ENCODE measurements around the gene CELF1. TPM values are rescaled to one million over a fixed set of nuclear protein-coding genes. Genes with fewer than 3 reads are reported as not detected.
"Not testable (repeated sequence)": the region's sequence is repeated elsewhere in the genome, so short reads cannot be mapped to it uniquely, and the experiment has no call there.

CELF1 gene
- total and polyA plus RNA-seq, 2 of the 4 experiments (the other 2 are of a cell fraction): 63.3 to 135 TPM

DNA sequence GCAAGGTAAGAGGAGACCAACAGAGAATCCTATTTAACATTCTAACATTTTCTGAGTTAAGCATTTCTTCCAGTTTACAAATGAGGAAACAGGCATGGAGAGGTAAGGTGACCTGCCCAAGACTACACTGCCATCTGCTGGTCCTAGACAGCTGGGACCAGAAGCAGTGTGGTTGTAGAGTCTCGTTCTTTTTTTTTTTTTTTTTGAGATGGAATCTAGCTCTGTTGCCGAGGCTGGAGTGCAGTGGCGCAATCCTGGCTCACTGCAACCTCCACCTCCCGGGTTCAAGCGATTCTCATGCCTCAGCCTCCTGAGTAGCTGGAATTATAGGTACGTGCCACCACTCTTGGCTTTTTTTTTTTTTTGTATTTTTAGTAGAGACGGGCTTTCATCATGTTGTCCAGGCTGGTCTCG lies 98.7 kb downstream of the CELF1 start:
- H3K27me3 ChIP-seq (ENCODE audit: control insufficient read depth, insufficient read depth, low read length); H4K5ac ChIP-seq (ENCODE audit: low read depth, low read length); H3K56ac ChIP-seq (ENCODE audit: extremely low read depth, insufficient read depth, low read length); H2BK120ac ChIP-seq (ENCODE audit: low read depth, low read length); H2BK15ac ChIP-seq (ENCODE audit: low read depth, low read length); H3K27ac ChIP-seq (ENCODE audit: insufficient read depth, low read length); H3K4me1 ChIP-seq (ENCODE audit: control insufficient read depth, insufficient read depth, low read length); dilution Hi-C loops (cut with HindIII; ENCODE audit: low sequenced_read_pairs, unreplicated experiment); H4K8ac ChIP-seq (ENCODE audit: low read depth in 2 of 2, low read length in 2 of 2); H3K36me3 ChIP-seq (ENCODE audit: control insufficient read depth, insufficient read depth, low read length); H3K14ac ChIP-seq (replicated peaks; ENCODE audit: low read depth, low read length); H2AFZ ChIP-seq (replicated peaks; ENCODE audit: low read length, poor library complexity); H3K4me2 ChIP-seq (ENCODE audit: low read depth, low read length); H3K9me1 ChIP-seq (ENCODE audit: insufficient read depth, low read length); in situ Hi-C loops (cut with MboI; ENCODE audit: low sequenced_read_pairs); H3K9me3 ChIP-seq (ENCODE audit: control insufficient read depth, insufficient read depth, low read length); H3K79me1 ChIP-seq (ENCODE audit: low read depth in 1 of 2, low read length in 2 of 2); H4K20me1 ChIP-seq (ENCODE audit: insufficient read depth, low read length); BruUV-seq (replicated peaks); H2BK20ac ChIP-seq (ENCODE audit: low read depth, low read length); H2BK5ac ChIP-seq (ENCODE audit: low read depth, low read length, poor library complexity, severe bottlenecking); POLR2A ChIA-PET (ENCODE audit: unreplicated experiment); H3K4me3 ChIP-seq (ENCODE audit: insufficient read depth, low read depth, low read length); H3K4ac ChIP-seq (ENCODE audit: low read depth, low read length); H3K18ac ChIP-seq (ENCODE audit: low read depth, low read length); H3K23ac ChIP-seq (ENCODE audit: low read depth, low read length); H2AK9ac ChIP-seq (replicated peaks; ENCODE audit: low read depth, low read length, poor library complexity); H4K91ac ChIP-seq (ENCODE audit: insufficient read depth, low read depth, low read length); H3K9ac ChIP-seq (ENCODE audit: low read depth, low read length): not testable (repeated sequence)
- TF ChIP-seq CEBPB (IDR thresholded peaks at IDR 0.05; ENCODE audit: low read depth, low read length) (peak; percentile 71; the same call in 1 of the 2 replicates), SMC3 (IDR thresholded peaks at IDR 0.05; ENCODE audit: low read depth, low read length) (peak; percentile 68), RAD21 (IDR thresholded peaks at IDR 0.05; ENCODE audit: low read length) (peak; percentile 85)
- TF ChIP-seq, protein P1, sequence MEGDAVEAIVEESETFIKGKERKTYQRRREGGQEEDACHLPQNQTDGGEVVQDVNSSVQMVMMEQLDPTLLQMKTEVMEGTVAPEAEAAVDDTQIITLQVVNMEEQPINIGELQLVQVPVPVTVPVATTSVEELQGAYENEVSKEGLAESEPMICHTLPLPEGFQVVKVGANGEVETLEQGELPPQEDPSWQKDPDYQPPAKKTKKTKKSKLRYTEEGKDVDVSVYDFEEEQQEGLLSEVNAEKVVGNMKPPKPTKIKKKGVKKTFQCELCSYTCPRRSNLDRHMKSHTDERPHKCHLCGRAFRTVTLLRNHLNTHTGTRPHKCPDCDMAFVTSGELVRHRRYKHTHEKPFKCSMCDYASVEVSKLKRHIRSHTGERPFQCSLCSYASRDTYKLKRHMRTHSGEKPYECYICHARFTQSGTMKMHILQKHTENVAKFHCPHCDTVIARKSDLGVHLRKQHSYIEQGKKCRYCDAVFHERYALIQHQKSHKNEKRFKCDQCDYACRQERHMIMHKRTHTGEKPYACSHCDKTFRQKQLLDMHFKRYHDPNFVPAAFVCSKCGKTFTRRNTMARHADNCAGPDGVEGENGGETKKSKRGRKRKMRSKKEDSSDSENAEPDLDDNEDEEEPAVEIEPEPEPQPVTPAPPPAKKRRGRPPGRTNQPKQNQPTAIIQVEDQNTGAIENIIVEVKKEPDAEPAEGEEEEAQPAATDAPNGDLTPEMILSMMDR (conservative IDR thresholded peaks at IDR 0.05; ENCODE audit: low read depth, low read length): peak; percentile 81
- CTCF ChIA-PET: interaction anchor here (0.6 to 1.9 kb wide), 6 partner anchors 66 to 336 kb away, joined by 3 to 6 read pairs (median 4); no protein-coding TSS in a partner anchor
- intact Hi-C loops (cut with micrococcal nuclease): loop anchor here (1.0 kb wide), 2 partner anchors 46 to 80 kb away; partner anchors contain the start of gene SLC39A13
- DNase-seq: peak; percentile 85
- 100% methylated on average over 1 of the region's 8 CpGs; no CpG with 5 or more reads in 1 of the 2 experiments for WGBS, 2 experiments (ENCODE audit: extremely low coverage in 2 of 2, insufficient read length in 1 of 2)
- peak overlapping the region; percentile 43; the same call in 1 of the 2 replicates for H2AK5ac ChIP-seq (ENCODE audit: low read depth, low read length)
- peak; percentile 93 for ATAC-seq (ENCODE audit: low read depth)

Data from IMR-90 (cell line).